PC-9 (cell line): ENCODE data around the gene RHCG. TPM values are rescaled to one million over a fixed set of nuclear protein-coding genes. Genes with fewer than 3 reads are reported as not detected.

ENCODE experiments used
- BruUV-seq: library from RNA; stranded (reverse); fragments of 400-500 nt; replicated peaks from 2 replicates; lab custom pipeline; 2021; lab: Mats Ljungman, UMichigan
- CTCF ChIA-PET: fragments of 300-600 bp; sonication (Branson Sonifier 250); formaldehyde crosslinking; loops from one replicate; lab custom pipeline; 2022; ENCODE audit warnings: antibody characterized with exemption; lab: Charles Lee
- POLR2A ChIA-PET: fragments of 300-600 bp; sonication (Branson Sonifier 250); formaldehyde crosslinking; loops from one replicate; lab custom pipeline; 2022; ENCODE audit warnings: antibody characterized with exemption; ENCODE audit not compliant: unreplicated experiment; lab: Charles Lee
- DNase-seq, 2 experiments: peaks; one replicate each; pipeline versions ENCODE4 v3.0.0 to v3.0.0-alpha.2; 2015 to 2022; ENCODE audit warnings: mixed read lengths in 1 of 2
- H2AFZ ChIP-seq: fragments of 200-600 bp; sonication (generic); 2 replicates; pipeline ENCODE4 v1.8.1; 2017; ENCODE audit warnings: antibody characterized with exemption
- H3F3A ChIP-seq: fragments of 200-600 bp; sonication (generic); 2 replicates; pipeline ENCODE4 v1.8.1; 2017; ENCODE audit warnings: antibody characterized with exemption, mild to moderate bottlenecking, low read depth; ENCODE audit not compliant: insufficient read depth
- H3K27ac ChIP-seq: fragments of 200-600 bp; sonication (generic); 2 replicates; pipeline ENCODE4 v1.6.1; 2016; ENCODE audit warnings: mixed run types
- H3K27me3 ChIP-seq: fragments of 200-600 bp; sonication (generic); 2 replicates; pipeline ENCODE4 v1.6.1; 2016; ENCODE audit warnings: low read depth, mixed run types; ENCODE audit not compliant: insufficient read depth
- H3K36me3 ChIP-seq: fragments of 200-600 bp; sonication (generic); 2 replicates; pipeline ENCODE4 v1.6.1; 2016; ENCODE audit warnings: low read depth, mixed run types
- H3K4me1 ChIP-seq: fragments of 200-600 bp; sonication (generic); replicated peaks from 2 replicates; pipeline ENCODE4 v1.6.1; 2016; ENCODE audit warnings: mixed run types; ENCODE audit not compliant: insufficient read depth
- H3K4me2 ChIP-seq: fragments of 200-600 bp; sonication (generic); 2 replicates; pipeline ENCODE4 v1.6.1; 2017; ENCODE audit warnings: mixed run types
- H3K4me3 ChIP-seq: fragments of 200-600 bp; sonication (generic); 2 replicates; pipeline ENCODE4 v1.6.1; 2016; ENCODE audit warnings: mixed run types
- H3K79me2 ChIP-seq: fragments of 200-600 bp; sonication (generic); 2 replicates; pipeline ENCODE4 v1.6.1; 2017; ENCODE audit warnings: low read depth, mixed run types
- H3K9me2 ChIP-seq: fragments of 200-600 bp; sonication (generic); 2 replicates; pipeline ENCODE4 v1.8.1; 2017; ENCODE audit warnings: mild to moderate bottlenecking; ENCODE audit not compliant: insufficient read depth
- H3K9me3 ChIP-seq: fragments of 200-600 bp; sonication (generic); 2 replicates; pipeline ENCODE4 v1.8.1; 2016; ENCODE audit warnings: low read depth; ENCODE audit not compliant: insufficient read depth
- H4K20me1 ChIP-seq: fragments of 200-600 bp; sonication (generic); 2 replicates; pipeline ENCODE4 v1.8.1; 2017; ENCODE audit not compliant: insufficient read depth
- CTCF ChIP-seq: fragments of 200-600 bp; sonication (generic); conservative IDR thresholded peaks from 2 replicates; pipeline ENCODE4 v1.6.1; 2017; ENCODE audit warnings: mixed run types, antibody characterized with exemption, mild to moderate bottlenecking, moderate library complexity
- EZH2 ChIP-seq: fragments of 200-600 bp; sonication (generic); IDR thresholded peaks from 2 replicates; pipeline ENCODE4 v1.8.0; 2017; ENCODE audit warnings: antibody characterized with exemption, low read depth
- intact Hi-C: fragments of 100-400 bp; cut with micrococcal nuclease; formaldehyde crosslinking; loops from one replicate; pipeline ENCODE4 v1.10.0; 2022; ENCODE audit not compliant: unreplicated experiment
- total RNA-seq: library from RNA; stranded (reverse); gene quantifications from 2 replicates; pipeline ENCODE4 v1.2.3, GENCODE V29; 2021

The RHCG gene
- total RNA-seq, 1 experiment from 2014 or later = 0.26 TPM

GRCh38 chr15:89483079-89483478 lies 13.3 kb downstream of the RHCG start:
- Histone ChIP-seq H3K27ac (no peak overlapping the region), H3K79me2 (no peaks in the 10 kb centered on the region), H3K36me3 (no peaks in the 10 kb centered on the region), H3K4me1 (peaks cover 12% of the 10 kb centered on the region), H2AFZ (no peak overlapping the region), H3K9me2 (no peaks in the 10 kb centered on the region), H3K4me3 (no peak overlapping the region), H3K9me3 (no peaks in the 10 kb centered on the region), H3F3A (peaks cover 18% of the 10 kb centered on the region), H3K4me2 (no peak overlapping the region), H3K27me3 (no peaks in the 10 kb centered on the region), H4K20me1 (no peaks in the 10 kb centered on the region)
- POLR2A ChIA-PET = no interaction called here
- CTCF ChIA-PET = no interaction called here
- no TSS peak for BruUV-seq
- no peak for TF ChIP-seq EZH2
- TF ChIP-seq CTCF = no peak
- intact Hi-C loops = no loop called here
- no peak for DNase-seq

GRCh38 chr15:89482139-89482538 lies 14.2 kb downstream of the RHCG start:
- Histone ChIP-seq H3F3A (peaks cover 14% of the 10 kb centered on the region), H3K9me2 (no peaks in the 10 kb centered on the region), H4K20me1 (no peaks in the 10 kb centered on the region), H3K36me3 (no peaks in the 10 kb centered on the region), H3K4me3 (no peak overlapping the region), H3K27me3 (peaks cover 7% of the 10 kb centered on the region; the same call in 1 of the 2 replicates), H2AFZ (no peak overlapping the region), H3K4me1 (peaks cover 12% of the 10 kb centered on the region), H3K9me3 (no peaks in the 10 kb centered on the region), H3K79me2 (no peaks in the 10 kb centered on the region), H3K4me2 (no peak overlapping the region), H3K27ac (no peak overlapping the region)
- TF ChIP-seq EZH2 (no peak), CTCF (no peak)
- POLR2A ChIA-PET = no interaction called here
- DNase-seq = no peak
- intact Hi-C loops = no loop called here
- CTCF ChIA-PET = no interaction called here
- no TSS peak for BruUV-seq

GRCh38 chr15:89480505-89480904 lies 15.9 kb downstream of the RHCG start:
- no peak overlapping the region for H3K4me2 ChIP-seq
- ChIA-PET POLR2A (no interaction called here), CTCF (no interaction called here)
- no peak overlapping the region for H2AFZ ChIP-seq
- H3K4me1 ChIP-seq = peaks cover 6% of the 10 kb centered on the region
- DNase-seq = no peak
- no peaks in the 10 kb centered on the region for H3K36me3 ChIP-seq
- intact Hi-C loops = no loop called here
- no peak overlapping the region for H3K4me3 ChIP-seq
- BruUV-seq = no TSS peak
- H3K27me3 ChIP-seq = peaks cover 20% of the 10 kb centered on the region
- H3K79me2 ChIP-seq = no peaks in the 10 kb centered on the region
- H3K27ac ChIP-seq = no peak overlapping the region
- no peaks in the 10 kb centered on the region for H3K9me2 ChIP-seq
- peaks cover 12% of the 10 kb centered on the region for H3F3A ChIP-seq
- no peaks in the 10 kb centered on the region for H3K9me3 ChIP-seq
- no peaks in the 10 kb centered on the region; the same call in 1 of the 2 replicates for H4K20me1 ChIP-seq
- no peak for TF ChIP-seq EZH2
- no peak for TF ChIP-seq CTCF
